Ammon's horn (tissue), 1 donor: ENCODE results near the gene PML.
A peak's percentile ranks its signal among the peaks of the same experiment; 100 is the strongest.
"Not testable (repeated sequence)": the region's sequence is repeated elsewhere in the genome, so short reads cannot be mapped to it uniquely, and the experiment has no call there.

Source experiments
- DNase-seq: peaks from one replicate; pipeline ENCODE4 v3.0.0-alpha.2; 2016; ENCODE audit warnings: low spot score

The PML gene

GRCh38 chr15:74040109-74040850 lies 45.8 kb downstream of the PML start:
- no peak for DNase-seq

GRCh38 chr15:74041311-74041756 lies 46.8 kb downstream of the PML start:
- no peak for DNase-seq

- no peak for DNase-seq
Measured at GRCh38 chr15:74041777-74042435, 47.4 kb downstream of the PML start.

GRCh38 chr15:74042603-74043424 lies 48.3 kb downstream of the PML start:
- DNase-seq, result no peak

GRCh38 chr15:74043425-74044266 lies 49.1 kb downstream of the PML start:
- DNase-seq, result no peak

- DNase-seq, result no peak
Measured at GRCh38 chr15:74044267-74045110, 50.0 kb downstream of the PML start.

- DNase-seq, result no peak
Measured at GRCh38 chr15:74045184-74045583, 50.7 kb downstream of the PML start.

- DNase-seq, result no peak
Measured at GRCh38 chr15:74045636-74046274, 51.2 kb downstream of the PML start.

GRCh38 chr15:74046275-74046674 lies 51.8 kb downstream of the PML start:
- DNase-seq, result no peak

GRCh38 chr15:74050127-74050526 lies 55.6 kb downstream of the PML start:
- no peak for DNase-seq

GRCh38 chr15:74050556-74051234 lies 56.2 kb downstream of the PML start:
- DNase-seq, result no peak

- not testable (repeated sequence) for DNase-seq
Measured at GRCh38 chr15:74052271-74053260, 58.0 kb downstream of the PML start.

GRCh38 chr15:74053517-74053916 lies 59.0 kb downstream of the PML start:
- DNase-seq, result no peak

- peak; percentile 78 for DNase-seq
Measured at GRCh38 chr15:74053941-74054529, 59.5 kb downstream of the PML start.

GRCh38 chr15:74055804-74056203 lies 61.3 kb downstream of the PML start:
- DNase-seq, result no peak

- DNase-seq, result not testable (repeated sequence)
Measured at GRCh38 chr15:74056330-74056729, 61.8 kb downstream of the PML start.

- DNase-seq, result not testable (repeated sequence)
Measured at GRCh38 chr15:74059050-74059833, 64.7 kb downstream of the PML start.
